ENCODE measurements around the gene STX18.
"Not testable (repeated sequence)": the region's sequence is repeated elsewhere in the genome, so short reads cannot be mapped to it uniquely, and the experiment has no call there.

Gene STX18

DNA sequence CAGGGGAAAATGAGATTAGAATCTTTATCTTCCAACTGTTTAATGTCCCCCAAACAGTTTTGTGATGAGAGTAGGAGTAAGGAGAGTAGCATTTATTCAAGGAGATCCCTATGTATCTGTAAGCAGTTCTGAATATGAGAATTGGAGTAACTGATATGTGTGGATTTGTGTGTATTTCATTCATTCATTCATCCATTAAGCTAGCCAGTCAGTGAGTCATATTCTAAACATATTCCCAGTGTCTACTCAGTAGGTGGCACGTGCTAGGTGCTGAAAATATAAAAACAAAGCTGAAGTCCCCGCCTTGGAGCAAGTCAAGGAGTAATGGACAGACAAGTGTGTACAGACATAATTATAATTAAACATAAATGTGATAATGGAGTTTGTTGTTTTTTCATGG lies 12.4 kb upstream of the STX18 start:
- DNase-seq (ENCODE audit: low spot score) = no peak

DNA sequence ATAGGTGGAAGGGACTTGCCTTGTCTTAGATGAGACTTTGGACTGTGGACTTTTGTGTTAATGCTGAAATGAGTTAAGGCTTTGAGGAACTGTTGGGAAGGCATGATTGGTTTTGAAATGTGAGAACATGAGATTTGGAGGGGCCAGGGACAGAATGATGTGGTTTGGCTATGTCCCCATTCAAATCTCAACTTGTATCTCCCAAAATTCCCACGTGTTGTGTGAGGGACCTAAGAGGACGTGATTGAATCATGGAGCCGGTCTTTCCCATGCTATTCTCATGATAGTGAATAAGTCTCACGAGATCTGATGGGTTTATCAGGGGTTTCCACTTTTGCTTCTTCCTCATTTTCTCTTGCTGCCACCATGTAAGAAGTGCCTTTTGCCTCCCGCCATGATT lies 10.2 kb upstream of the STX18 start:
- not testable (repeated sequence) for DNase-seq (ENCODE audit: low spot score)

DNA sequence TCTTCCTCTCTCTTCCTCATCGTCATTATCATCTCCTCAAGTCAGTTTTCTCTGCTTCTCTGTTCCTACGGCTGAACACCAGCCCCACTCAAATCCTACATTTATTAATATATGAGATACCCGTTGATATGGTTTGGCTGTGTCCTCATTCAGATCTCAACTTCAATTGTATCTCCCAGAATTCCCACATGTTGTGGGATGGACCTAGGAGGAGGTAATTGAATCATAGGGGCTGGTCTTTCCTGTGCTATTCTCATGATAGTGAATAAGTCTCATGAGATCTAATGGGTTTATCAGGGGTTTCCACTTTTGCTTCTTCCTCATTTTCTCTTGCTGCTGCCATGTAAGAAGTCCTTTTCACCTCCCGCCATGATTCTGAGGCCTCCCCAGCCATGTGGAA lies 8.3 kb upstream of the STX18 start:
- DNase-seq (ENCODE audit: low spot score) = not testable (repeated sequence)

DNA sequence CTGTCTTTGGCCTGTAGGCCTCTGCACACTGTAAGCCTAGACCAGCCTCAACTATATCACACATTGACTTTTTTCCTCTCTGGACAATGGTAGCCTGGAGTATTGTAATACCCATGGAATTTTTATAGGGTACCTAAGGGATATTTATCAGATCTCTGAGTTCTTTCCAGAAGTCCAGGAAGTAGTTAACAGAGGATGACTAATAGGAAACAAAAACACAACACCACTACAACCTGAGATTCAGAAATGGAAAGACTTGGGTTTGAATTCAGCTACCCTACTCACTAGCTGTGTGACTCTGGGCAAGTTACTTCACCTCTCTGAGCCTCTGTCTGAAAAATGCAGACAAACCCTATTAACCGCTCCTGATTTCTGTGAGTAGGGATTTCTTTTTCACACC lies 7.7 kb upstream of the STX18 start:
- DNase-seq (ENCODE audit: low spot score) = no peak

DNA sequence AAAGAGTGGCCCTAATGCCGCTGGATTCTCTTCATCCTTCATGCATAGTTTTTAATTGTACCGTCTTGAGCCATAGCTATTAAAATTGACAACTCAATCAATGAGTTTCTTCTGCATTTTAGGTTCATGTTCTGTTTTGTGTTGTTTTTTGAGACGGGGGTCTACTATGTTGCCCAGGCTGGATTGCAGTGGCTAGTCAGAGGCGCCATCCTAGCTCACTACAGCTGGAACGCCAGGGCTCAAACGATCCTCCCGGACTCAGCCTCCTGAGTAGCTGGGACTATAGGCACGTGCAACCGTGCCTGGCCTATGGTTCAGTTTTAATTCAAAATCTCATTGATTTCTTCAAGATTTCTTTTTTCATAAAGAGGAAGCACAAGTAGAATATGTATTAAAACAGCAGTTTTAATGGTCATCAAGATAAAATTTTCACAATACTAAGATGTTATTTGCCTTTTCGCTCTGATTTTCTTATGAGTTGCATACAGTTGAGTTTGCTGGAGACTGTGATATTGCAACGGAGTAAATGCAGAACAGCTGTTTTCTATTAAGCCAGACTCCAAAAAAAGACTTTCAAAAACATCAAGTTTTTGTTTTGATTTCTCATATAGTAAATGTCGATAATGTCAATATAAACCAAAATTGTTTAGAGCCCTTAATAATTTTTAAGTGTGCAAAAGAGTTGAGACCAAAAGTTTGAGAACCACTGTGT lies 1.1 kb upstream of the STX18 start:
- DNase-seq (ENCODE audit: low spot score) = no peak

DNA sequence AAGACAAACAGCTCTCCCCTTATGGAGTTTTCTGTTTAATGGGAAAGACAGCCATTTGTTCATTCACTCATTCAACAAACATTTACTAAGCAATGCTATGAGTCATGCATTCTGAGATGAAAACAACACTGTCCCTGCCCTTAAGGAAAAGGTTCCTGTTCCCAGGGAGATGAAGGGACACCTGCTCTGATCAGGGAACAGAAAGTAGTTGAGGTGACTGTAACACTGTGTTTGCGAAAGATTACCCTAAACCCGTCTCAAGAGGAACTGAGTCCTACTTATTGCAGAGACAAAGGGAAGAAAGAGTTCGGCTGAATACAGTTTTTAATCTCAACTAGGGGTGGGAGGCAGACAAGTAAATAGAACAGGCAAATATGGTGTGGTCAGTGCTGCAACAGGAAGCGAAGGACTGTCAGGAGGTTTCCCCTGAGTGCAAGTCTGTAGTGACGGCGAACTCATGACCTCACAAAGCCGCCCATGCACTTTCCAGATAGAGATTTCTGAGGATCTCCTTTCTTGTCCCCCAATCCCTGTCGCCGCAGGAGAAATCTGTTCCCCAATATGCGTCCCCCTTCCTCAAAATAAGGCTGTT lies 712 bp downstream of the STX18 start:
- DNase-seq (ENCODE audit: low spot score) = no peak

DNA sequence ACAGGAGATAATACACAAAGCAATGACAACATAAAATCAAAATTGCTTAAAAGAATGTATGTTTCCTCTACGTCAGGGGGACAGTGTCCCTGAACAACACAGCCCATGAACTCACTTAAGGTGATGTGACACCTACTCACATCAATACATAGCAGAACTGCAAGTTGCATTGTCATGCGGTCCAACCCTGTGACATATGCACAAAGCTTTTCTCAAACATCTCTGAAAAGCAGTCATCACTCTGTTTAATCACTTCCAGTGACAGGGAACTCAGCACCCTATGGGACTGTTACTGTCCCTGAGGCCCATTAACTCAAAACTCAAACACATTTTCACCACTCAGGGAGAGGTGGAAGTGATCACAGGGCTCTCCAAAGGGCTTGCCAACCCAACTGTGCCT lies 2.4 kb downstream of the STX18 start:
- DNase-seq (ENCODE audit: low spot score) = no peak

DNA sequence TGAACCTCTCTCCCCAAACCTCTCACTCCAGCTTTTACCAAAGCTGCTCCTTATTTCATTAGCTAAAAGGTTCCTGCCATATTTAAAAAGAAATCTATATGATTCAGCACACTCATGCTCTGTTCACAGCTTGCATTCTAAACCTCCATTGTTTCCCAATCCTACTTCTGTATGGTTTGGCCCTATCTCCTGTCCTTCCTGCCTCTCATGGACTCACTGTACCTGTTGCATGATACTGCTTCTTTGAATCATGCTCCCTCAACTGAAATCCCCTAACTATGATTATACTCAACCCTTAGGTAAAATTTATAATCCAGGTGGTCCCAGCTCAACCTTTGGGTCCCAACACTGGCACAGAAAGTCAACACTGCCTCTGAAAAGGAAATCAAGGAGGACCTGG lies 6.3 kb downstream of the STX18 start:
- DNase-seq (ENCODE audit: low spot score) = no peak

DNA sequence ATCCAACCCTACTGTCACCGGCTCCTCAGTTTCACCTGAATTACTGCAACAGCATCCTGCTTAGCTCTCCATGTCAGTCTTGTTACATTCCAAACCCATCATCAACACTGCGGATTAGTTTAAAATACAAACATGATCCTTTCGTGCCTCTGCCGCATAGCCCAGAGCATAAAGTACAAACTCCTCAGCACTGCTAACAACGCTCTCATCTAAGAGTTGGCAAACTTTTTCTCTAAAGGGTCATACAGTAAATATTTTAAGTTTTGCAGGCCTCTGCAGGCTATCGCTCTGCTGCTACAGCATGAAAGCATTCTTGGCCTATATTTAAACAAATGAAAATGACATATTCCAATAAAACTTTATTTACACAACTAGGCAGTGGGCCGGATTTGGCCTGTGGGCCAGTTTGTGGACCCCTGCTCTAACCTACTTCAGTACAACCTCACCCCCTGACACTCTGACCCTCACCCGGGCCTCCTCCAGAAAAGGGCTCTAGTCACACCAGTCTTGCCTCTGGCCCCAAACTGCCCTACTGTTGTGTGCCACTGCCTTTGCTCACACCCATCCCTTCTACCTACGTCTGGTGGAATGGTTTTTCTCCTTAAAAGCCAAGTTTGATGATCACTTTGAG lies 7.2 kb downstream of the STX18 start:
- DNase-seq (ENCODE audit: low spot score) = no peak

DNA sequence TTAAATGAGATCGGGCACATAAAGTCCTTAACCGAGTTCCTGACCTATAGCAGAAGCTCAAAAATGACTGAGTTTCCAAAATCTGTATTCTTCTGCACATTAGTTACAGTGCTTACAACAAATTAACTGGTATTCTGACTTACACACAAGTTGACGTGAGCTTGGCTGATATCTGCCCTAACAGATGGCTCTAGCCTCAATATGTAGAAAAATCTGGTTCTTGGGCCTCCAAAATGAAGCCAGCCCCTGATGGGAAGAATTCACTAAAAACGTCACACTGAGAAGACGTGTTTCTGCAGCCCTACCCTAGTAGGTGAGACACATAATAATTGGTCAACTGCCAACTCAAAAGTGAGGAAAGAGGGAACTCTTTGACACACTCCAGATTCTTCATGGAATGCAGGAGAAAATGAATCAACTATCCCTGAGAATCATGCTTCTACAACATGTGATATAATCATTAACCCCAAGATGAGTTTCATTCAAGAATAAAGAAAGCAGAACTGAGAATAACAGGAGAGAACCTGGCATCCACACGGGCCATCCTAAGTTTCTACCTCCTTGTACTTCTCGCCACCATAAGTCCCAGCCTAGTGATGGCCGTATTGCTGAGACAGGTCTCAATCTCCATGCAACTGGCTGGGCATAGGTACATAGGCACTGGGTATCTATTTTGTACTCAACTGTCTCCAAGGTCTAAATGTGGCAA lies 8.2 kb downstream of the STX18 start:
- no peak for DNase-seq (ENCODE audit: low spot score)

DNA sequence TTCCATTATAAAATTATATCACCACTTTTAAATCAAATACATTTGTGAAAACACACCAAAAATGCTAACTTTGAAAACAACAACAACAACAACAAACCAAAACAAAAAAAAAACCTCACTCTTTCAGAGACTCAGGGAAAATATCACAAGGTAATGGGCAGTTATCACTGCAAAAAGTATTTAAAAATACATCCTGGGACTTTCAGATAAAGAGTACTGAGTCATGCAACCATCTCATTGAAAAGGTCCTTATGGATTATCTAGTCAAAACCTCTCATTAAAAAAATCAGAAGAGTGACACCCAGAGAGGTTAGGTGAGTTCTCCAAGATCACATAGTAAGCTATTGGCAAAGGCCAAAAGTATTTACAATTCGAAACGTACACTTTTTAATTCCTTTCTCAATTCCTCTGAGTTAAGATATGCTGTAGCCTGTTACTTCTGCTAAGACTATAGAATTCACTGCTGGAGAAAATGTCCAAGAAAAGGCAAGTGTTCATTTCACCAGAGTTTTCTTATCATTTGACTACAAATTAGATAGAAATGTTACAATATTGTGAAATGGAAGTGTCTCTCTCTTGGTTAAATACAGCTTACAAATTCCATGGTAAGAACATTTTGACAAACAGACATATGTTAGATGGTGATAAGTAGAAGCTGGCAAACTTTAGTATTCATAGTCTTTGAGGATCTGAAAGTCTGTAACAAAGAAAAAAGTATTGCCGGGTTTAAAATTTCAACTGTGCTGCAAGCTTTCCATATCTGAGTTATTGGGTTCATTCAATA lies 9.3 kb downstream of the STX18 start:
- DNase-seq (ENCODE audit: low spot score) = no peak

DNA sequence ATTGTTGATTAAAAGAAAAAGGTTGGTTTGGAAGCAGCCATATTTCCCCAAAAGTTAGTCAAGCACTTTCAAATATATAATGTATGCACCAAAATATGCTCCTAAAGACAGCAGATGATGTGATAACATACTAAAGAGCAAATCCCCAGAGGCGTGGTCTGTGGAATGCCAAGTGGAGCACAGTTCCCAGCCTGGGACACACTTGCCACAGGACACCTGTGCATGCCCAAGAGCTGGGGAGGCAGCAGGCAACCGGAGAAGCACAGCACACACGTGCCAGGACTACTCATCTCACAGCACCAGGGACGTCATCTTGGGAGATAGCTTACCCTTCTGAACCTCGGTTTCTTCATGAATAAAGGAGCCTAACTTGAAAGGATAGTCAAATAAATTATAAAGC lies 12.5 kb downstream of the STX18 start:
- no peak for DNase-seq (ENCODE audit: low spot score)

DNA sequence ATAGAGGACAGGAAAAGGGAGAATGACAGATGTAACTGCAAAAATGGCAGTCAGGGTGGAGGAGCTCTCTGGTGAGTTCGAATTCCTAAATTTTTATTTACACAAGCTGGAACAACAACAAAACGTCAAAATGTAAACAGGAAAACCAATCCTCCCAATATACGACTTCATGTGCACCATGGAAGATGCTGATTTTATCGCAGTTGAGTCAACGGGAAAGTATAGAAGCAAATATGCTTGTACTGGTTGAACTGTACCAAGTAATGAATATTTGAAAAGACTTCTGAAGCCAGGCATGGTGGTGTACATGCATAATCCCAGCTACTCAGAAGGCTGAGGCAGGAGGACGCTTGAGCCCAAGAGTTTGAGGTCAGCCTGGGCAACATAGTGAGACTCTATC lies 15.4 kb downstream of the STX18 start:
- no peak for DNase-seq (ENCODE audit: low spot score)

DNA sequence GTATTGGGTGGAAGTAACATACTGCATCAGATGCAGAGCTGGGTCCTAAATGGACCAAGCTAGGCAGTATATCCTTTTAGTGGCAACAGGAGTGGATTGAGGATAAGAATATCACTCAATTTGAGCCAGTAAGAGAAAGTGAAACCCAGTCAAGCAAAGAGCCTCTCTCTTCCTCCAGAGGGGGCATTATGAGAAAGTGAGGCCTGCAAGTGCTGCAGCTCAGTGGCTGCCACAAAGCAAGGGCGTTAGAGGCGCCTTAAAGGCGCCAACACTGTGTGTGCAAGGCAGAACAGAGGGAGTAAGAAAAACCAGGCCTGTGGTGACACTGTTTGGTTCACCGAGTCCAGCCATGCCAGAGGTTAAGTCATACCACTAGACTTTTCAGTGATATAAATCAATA lies 17.5 kb downstream of the STX18 start:
- DNase-seq (ENCODE audit: low spot score) = no peak

DNA sequence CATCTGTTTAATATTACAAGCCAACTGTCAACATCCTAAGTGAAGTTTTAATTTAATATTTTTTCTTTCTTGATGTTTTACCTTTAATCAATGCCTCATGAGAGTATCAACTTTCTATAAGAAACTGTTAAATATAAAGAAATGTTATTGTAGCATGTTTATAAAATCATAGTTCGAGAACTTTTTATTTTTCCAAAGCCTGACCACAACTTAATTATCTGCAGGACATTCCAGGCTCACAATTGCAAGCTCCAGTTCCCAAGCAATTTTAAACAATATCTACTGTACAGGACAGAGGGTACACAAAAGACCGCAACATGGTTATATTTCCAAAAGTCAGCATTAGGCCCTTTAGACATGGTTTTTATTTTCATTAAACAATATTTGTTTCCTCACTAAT lies 20.1 kb downstream of the STX18 start:
- DNase-seq (ENCODE audit: low spot score) = no peak

DNA sequence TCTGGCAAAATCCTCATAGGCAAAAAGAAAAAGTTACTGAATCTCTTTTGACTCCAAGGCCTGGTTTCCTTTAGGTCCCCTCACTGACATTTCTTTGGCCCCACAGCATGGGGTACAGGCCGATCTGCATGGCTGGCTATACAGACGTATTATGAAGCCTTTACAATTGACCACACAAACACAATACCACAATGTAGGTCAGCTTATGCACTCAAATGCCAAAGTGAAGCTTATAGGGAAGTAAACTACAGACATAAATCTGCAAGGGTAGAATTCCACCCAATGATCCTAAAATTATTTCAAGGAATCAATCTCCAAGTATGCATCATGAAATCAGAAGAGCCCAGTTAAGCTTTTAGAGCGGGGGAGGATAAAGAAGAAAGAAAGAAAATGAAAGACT lies 20.7 kb downstream of the STX18 start:
- DNase-seq (ENCODE audit: low spot score) = no peak

DNA sequence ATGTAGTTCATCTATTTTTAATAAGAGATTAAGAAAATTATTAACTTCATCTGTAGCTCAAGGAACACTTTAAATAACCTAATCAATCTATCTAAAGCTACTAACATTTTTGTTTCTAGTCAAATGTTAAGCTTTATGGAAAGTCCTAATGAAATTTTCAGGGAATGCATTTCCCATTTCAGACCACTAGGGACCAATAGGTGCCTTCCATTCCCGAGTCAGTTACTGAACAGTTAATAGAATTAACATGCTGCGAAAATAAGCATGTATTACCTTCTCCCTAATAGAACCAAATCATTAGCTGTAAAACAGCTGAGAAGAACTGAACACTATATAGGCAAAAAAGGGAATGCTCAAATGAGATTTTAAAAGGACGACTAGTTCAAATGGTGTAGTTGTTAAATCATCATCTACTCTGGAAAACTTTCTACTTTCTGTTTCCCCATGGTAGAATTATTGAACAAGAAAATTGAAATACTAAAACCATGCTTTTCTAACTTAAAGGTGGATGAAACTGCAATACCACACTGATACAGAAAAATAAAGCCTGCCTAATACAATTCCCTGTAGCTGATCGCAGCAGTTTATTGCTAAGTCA lies 22.5 kb downstream of the STX18 start:
- DNase-seq (ENCODE audit: low spot score) = no peak

DNA sequence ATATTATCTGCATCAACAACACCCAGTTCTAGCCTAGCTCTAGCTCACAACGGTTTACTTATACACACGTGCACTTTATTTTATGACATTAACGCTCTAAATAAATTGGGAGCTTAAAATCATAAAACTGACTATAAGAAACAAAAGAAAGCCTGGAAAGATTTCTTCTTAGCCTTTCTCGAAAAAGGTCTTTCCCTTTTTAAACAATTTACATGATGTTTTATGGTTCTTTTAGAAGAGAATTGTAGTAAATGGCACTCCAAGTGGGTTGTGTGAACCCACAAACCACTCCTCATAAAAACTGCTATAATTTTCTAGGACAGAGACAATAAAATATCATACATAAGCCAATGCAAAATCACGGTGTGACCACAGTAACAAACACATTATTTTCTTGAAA lies 23.1 kb downstream of the STX18 start:
- DNase-seq (ENCODE audit: low spot score) = no peak

DNA sequence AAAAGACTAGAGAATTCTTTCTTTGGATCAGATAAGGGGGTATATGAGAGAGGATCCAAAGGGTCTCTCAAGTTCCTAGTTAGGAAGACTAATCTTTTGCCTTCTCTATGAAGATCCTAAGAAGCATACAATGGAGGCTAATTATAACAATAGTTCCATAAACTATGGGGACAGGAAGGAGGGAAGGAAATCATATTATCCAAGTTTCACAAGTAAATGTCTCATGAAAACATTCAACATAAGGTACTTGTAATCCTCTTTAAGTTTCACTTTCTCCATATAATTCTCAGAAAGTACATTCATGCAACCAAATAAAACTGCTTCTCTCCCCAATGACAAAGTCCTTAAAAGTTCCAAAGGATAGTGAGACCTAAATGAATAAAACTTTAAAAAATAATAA lies 27.1 kb downstream of the STX18 start:
- no peak for DNase-seq (ENCODE audit: low spot score)

DNA sequence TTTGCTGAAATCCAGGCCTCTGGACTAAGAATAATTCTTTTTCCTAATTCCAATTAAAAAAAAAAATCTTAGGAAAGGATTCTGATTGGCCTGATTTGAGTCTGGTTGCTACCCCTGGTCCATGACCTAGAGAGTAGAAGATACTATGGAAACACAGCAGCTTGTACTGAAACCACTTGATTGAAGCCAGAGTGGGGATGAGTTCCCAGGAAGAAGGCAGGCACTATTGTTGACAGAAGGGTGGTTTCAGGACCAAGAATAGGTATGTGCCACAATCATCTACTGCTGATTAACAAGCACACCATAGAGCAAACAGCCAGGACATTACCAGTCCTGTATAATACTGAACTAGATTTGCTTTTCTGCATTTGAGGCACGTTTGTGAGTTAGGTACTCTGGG lies 29.6 kb downstream of the STX18 start:
- no peak for DNase-seq (ENCODE audit: low spot score)

DNA sequence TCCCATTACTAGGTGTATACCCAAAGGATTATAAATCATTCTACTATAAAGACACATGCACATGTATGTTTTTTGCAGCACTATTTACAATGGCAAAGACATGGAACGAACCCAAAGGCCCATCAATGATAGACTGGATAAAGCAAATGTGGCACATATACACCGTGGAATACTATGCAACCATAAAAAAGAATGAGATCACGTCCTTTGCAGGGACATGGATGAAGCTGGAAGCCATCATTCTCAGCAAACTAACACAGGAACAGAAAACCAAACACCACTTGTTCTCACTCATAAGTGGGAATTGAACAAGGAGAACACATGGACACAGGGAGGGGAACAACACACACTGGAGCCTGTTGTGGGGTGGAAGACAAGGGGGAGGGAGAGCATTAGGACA lies 31.2 kb downstream of the STX18 start:
- DNase-seq (ENCODE audit: low spot score) = not testable (repeated sequence)

DNA sequence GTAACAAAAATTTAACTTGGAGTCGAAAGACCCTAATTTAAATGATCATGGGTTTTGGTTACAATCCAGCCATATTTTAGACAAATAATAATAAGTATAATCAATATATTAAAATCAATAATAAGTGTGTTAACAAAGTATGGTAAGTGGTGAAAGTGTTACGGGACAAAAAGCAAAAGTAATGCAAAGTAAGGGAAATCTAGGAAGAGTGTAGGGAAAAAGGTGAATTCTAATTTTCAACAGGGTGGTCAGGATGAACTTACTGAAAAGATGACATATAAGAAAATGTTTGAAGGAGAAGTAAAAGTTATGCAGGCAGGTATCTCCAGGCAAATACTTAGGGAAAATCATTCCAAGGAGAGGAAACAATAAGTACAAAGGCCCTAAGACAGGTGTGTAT lies 32.3 kb downstream of the STX18 start:
- DNase-seq (ENCODE audit: low spot score) = no peak

Data from putamen (tissue), 1 donor.